Measurements from ENCODE around the gene NCEH1. TPM values are rescaled to one million over a fixed set of nuclear protein-coding genes. Genes with fewer than 3 reads are reported as not detected.

The NCEH1 gene
- total and polyA plus RNA-seq, 2 experiments from 2014 or later = 1.8 to 4.9 TPM

DNA sequence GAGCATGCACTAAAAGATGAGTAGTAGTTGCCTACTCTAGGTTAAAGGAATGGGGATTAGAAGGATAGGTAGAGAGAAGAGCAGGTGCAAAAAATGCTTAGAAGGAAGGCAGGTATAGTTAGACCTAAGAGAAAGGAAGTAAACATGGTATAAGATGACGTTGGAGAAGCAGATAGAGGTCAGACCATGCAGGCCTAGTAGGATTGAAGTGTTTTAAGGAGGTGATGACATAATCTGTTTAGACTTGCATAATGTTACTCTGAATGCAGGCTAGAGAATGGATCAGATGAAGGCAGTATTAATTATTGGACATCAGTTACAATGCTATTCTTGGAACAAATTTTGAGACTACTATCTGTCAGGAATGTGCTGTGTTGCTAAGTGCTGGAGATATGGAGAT is 28.6 kb upstream of the NCEH1 start (continued):
- TF ChIP-seq, protein P1, sequence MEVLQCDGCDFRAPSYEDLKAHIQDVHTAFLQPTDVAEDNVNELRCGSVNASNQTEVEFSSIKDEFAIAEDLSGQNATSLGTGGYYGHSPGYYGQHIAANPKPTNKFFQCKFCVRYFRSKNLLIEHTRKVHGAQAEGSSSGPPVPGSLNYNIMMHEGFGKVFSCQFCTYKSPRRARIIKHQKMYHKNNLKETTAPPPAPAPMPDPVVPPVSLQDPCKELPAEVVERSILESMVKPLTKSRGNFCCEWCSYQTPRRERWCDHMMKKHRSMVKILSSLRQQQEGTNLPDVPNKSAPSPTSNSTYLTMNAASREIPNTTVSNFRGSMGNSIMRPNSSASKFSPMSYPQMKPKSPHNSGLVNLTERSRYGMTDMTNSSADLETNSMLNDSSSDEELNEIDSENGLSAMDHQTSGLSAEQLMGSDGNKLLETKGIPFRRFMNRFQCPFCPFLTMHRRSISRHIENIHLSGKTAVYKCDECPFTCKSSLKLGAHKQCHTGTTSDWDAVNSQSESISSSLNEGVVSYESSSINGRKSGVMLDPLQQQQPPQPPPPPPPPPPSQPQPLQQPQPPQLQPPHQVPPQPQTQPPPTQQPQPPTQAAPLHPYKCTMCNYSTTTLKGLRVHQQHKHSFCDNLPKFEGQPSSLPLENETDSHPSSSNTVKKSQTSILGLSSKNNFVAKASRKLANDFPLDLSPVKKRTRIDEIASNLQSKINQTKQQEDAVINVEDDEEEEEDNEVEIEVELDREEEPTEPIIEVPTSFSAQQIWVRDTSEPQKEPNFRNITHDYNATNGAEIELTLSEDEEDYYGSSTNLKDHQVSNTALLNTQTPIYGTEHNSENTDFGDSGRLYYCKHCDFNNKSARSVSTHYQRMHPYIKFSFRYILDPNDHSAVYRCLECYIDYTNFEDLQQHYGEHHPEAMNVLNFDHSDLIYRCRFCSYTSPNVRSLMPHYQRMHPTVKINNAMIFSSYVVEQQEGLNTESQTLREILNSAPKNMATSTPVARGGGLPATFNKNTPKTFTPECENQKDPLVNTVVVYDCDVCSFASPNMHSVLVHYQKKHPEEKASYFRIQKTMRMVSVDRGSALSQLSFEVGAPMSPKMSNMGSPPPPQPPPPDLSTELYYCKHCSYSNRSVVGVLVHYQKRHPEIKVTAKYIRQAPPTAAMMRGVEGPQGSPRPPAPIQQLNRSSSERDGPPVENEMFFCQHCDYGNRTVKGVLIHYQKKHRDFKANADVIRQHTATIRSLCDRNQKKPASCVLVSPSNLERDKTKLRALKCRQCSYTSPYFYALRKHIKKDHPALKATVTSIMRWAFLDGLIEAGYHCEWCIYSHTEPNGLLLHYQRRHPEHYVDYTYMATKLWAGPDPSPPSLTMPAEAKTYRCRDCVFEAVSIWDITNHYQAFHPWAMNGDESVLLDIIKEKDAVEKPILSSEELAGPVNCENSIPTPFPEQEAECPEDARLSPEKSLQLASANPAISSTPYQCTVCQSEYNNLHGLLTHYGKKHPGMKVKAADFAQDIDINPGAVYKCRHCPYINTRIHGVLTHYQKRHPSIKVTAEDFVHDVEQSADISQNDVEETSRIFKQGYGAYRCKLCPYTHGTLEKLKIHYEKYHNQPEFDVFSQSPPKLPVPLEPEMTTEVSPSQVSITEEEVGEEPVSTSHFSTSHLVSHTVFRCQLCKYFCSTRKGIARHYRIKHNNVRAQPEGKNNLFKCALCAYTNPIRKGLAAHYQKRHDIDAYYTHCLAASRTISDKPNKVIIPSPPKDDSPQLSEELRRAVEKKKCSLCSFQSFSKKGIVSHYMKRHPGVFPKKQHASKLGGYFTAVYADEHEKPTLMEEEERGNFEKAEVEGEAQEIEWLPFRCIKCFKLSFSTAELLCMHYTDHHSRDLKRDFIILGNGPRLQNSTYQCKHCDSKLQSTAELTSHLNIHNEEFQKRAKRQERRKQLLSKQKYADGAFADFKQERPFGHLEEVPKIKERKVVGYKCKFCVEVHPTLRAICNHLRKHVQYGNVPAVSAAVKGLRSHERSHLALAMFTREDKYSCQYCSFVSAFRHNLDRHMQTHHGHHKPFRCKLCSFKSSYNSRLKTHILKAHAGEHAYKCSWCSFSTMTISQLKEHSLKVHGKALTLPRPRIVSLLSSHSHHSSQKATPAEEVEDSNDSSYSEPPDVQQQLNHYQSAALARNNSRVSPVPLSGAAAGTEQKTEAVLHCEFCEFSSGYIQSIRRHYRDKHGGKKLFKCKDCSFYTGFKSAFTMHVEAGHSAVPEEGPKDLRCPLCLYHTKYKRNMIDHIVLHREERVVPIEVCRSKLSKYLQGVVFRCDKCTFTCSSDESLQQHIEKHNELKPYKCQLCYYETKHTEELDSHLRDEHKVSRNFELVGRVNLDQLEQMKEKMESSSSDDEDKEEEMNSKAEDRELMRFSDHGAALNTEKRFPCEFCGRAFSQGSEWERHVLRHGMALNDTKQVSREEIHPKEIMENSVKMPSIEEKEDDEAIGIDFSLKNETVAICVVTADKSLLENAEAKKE (CRISPR knock-in tag; IDR thresholded peaks at IDR 0.05) = no peak
- no peak for TF ChIP-seq STAT1 (IDR thresholded peaks at IDR 0.05; ENCODE audit: unreplicated experiment)
- TF ChIP-seq POLR2AphosphoS5 (IDR thresholded peaks at IDR 0.05; ENCODE audit: low read depth) = no peak

DNA sequence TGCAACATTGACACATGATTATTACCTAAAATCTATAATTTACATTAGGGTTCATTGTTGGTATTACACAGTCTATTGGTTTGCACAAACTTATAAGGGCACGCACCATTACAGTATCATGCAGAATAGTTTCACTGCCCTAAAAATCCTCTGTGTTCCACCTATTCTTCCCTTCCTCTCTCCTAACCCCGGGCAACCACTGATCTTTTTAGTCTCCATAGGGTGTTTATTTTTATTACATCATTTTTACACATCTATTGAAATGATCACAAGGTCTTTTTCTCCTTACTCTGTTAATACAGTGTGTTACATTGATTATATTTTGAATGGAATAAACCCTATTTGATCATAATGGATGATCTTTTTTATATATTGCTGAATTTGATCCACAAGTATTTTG is 24.1 kb upstream of the NCEH1 start:
- Histone ChIP-seq H3K4me2 (no peak overlapping the region), H3K4me1 (ENCODE audit: insufficient read depth) (no peaks in the 10 kb centered on the region)

More for the DNA sequence above, 24.1 kb upstream of the NCEH1 start:
- Mint-ChIP-seq H3K4me1 (no peaks in the 10 kb centered on the region; the same call in 2 of the 3 replicates), H3K4me3 (no peak overlapping the region), H3K27ac (no peak overlapping the region), H3K27me3 (ENCODE audit: insufficient read depth, low read depth, poor library complexity) (peaks cover 5% of the 10 kb centered on the region), H3K36me3 (ENCODE audit: low read depth) (no peaks in the 10 kb centered on the region), H3K9me3 (no peaks in the 10 kb centered on the region)
- TF ChIP-seq, protein P2, sequence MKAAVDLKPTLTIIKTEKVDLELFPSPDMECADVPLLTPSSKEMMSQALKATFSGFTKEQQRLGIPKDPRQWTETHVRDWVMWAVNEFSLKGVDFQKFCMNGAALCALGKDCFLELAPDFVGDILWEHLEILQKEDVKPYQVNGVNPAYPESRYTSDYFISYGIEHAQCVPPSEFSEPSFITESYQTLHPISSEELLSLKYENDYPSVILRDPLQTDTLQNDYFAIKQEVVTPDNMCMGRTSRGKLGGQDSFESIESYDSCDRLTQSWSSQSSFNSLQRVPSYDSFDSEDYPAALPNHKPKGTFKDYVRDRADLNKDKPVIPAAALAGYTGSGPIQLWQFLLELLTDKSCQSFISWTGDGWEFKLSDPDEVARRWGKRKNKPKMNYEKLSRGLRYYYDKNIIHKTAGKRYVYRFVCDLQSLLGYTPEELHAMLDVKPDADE (IDR thresholded peaks at IDR 0.05) = no peak
- no peak for TF ChIP-seq CREB1 (CRISPR knock-in tag; IDR thresholded peaks at IDR 0.05; ENCODE audit: low read depth)
- TF ChIP-seq, protein P3, sequence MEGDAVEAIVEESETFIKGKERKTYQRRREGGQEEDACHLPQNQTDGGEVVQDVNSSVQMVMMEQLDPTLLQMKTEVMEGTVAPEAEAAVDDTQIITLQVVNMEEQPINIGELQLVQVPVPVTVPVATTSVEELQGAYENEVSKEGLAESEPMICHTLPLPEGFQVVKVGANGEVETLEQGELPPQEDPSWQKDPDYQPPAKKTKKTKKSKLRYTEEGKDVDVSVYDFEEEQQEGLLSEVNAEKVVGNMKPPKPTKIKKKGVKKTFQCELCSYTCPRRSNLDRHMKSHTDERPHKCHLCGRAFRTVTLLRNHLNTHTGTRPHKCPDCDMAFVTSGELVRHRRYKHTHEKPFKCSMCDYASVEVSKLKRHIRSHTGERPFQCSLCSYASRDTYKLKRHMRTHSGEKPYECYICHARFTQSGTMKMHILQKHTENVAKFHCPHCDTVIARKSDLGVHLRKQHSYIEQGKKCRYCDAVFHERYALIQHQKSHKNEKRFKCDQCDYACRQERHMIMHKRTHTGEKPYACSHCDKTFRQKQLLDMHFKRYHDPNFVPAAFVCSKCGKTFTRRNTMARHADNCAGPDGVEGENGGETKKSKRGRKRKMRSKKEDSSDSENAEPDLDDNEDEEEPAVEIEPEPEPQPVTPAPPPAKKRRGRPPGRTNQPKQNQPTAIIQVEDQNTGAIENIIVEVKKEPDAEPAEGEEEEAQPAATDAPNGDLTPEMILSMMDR (conservative IDR thresholded peaks at IDR 0.05; ENCODE audit: low read depth in 2 of 2) = no peak
- TF ChIP-seq EZH2phosphoT487 (IDR thresholded peaks at IDR 0.05; ENCODE audit: unreplicated experiment) = no peak
- TF ChIP-seq, protein P4, sequence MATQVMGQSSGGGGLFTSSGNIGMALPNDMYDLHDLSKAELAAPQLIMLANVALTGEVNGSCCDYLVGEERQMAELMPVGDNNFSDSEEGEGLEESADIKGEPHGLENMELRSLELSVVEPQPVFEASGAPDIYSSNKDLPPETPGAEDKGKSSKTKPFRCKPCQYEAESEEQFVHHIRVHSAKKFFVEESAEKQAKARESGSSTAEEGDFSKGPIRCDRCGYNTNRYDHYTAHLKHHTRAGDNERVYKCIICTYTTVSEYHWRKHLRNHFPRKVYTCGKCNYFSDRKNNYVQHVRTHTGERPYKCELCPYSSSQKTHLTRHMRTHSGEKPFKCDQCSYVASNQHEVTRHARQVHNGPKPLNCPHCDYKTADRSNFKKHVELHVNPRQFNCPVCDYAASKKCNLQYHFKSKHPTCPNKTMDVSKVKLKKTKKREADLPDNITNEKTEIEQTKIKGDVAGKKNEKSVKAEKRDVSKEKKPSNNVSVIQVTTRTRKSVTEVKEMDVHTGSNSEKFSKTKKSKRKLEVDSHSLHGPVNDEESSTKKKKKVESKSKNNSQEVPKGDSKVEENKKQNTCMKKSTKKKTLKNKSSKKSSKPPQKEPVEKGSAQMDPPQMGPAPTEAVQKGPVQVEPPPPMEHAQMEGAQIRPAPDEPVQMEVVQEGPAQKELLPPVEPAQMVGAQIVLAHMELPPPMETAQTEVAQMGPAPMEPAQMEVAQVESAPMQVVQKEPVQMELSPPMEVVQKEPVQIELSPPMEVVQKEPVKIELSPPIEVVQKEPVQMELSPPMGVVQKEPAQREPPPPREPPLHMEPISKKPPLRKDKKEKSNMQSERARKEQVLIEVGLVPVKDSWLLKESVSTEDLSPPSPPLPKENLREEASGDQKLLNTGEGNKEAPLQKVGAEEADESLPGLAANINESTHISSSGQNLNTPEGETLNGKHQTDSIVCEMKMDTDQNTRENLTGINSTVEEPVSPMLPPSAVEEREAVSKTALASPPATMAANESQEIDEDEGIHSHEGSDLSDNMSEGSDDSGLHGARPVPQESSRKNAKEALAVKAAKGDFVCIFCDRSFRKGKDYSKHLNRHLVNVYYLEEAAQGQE (IDR thresholded peaks at IDR 0.05; ENCODE audit: unreplicated experiment) = no peak
- Histone ChIP-seq H2AFZ (no peak overlapping the region), H3F3A (replicated peaks; ENCODE audit: low read depth) (no peaks in the 10 kb centered on the region), H3K9me2 (ENCODE audit: insufficient read depth) (no peaks in the 10 kb centered on the region), H3K27me3 (ENCODE audit: insufficient read depth) (no peaks in the 10 kb centered on the region), H3K4me3 (no peak overlapping the region), H3K27ac (ENCODE audit: low read depth) (no peak overlapping the region), H3K79me2 (replicated peaks; ENCODE audit: insufficient read depth) (no peaks in the 10 kb centered on the region), H4K20me1 (replicated peaks; ENCODE audit: insufficient read depth) (no peaks in the 10 kb centered on the region), H3K36me3 (ENCODE audit: insufficient read depth) (no peaks in the 10 kb centered on the region)
- ATAC-seq (no peak), DNase-seq (ENCODE audit: low spot score) (no peak)
